ENCODE results near the gene C3. TPM values are rescaled to one million over a fixed set of nuclear protein-coding genes. Genes with fewer than 3 reads are reported as not detected.
"Not testable (repeated sequence)": the region's sequence is repeated elsewhere in the genome, so short reads cannot be mapped to it uniquely, and the experiment has no call there.

Gene C3
- total and polyA plus RNA-seq, 5 experiments from 2014 or later, result 0.80 to 2.4 TPM; not detected in 3

GRCh38 chr19:6714749-6715555 lies 5.5 kb downstream of the C3 start:
- no peak overlapping the region for H3K27ac Mint-ChIP-seq
- DNase-seq (no peak), ATAC-seq (no peak)
- POLR2A ChIA-PET, result interaction anchor here (0.6 kb wide), 1 partner anchor 196 kb away, joined by 3 read pairs; no protein-coding TSS in a partner anchor
- no peaks in the 10 kb centered on the region for H3K36me3 Mint-ChIP-seq
- H3K9me3 Mint-ChIP-seq, result no peaks in the 10 kb centered on the region
- H3K4me3 Mint-ChIP-seq, result no peak overlapping the region
- H3K27me3 Mint-ChIP-seq, result peaks cover 3 to 28% (median 22%) of the 10 kb centered on the region in 5 donors
- H3K4me1 Mint-ChIP-seq, result peaks cover 18 to 21% (median 18%) of the 10 kb centered on the region in 4 donors

- POLR2A ChIA-PET, result interaction anchor here (0.6 kb wide), 1 partner anchor 196 kb away, joined by 3 read pairs; no protein-coding TSS in a partner anchor
- Mint-ChIP-seq H3K27me3 (peaks cover 3 to 37% (median 31%) of the 10 kb centered on the region in 5 donors), H3K4me3 (no peak overlapping the region), H3K27ac (peak overlapping the region in 1 of 10 donors; percentile 48), H3K9me3 (no peaks in the 10 kb centered on the region), H3K4me1 (peaks cover 15 to 25% (median 20%) of the 10 kb centered on the region in 4 donors), H3K36me3 (no peaks in the 10 kb centered on the region)
- ATAC-seq, result no peak
- DNase-seq, result no peak
These were observed 6.4 kb downstream of the C3 start for GRCh38 chr19:6713773-6714692.

- DNase-seq, result no peak
- Mint-ChIP-seq H3K27me3 (peaks cover 7 to 47% (median 38%) of the 10 kb centered on the region in 5 donors), H3K9me3 (no peaks in the 10 kb centered on the region), H3K4me3 (no peak overlapping the region), H3K27ac (peak overlapping the region in 3 of 10 donors; percentile 38 to 70 (median 44)), H3K36me3 (no peaks in the 10 kb centered on the region), H3K4me1 (peaks cover 15 to 25% (median 23%) of the 10 kb centered on the region in 4 donors)
- POLR2A ChIA-PET, result no interaction called here
- ATAC-seq, result no peak
These were observed 7.5 kb downstream of the C3 start for GRCh38 chr19:6712692-6713670.

GRCh38 chr19:6712231-6712630 lies 8.2 kb downstream of the C3 start:
- POLR2A ChIA-PET, result no interaction called here
- H3K27me3 Mint-ChIP-seq, result peaks cover 6 to 47% (median 35%) of the 10 kb centered on the region in 5 donors
- H3K36me3 Mint-ChIP-seq, result no peaks in the 10 kb centered on the region
- no peak for ATAC-seq
- no peak overlapping the region for H3K4me3 Mint-ChIP-seq
- H3K4me1 Mint-ChIP-seq, result peaks cover 15 to 20% (median 17%) of the 10 kb centered on the region in 4 donors
- DNase-seq, result no peak
- H3K27ac Mint-ChIP-seq, result peak overlapping the region in 2 of 10 donors; percentile 38 to 70
- no peaks in the 10 kb centered on the region for H3K9me3 Mint-ChIP-seq

GRCh38 chr19:6711605-6712004 lies 8.8 kb downstream of the C3 start:
- Mint-ChIP-seq H3K27ac (no peak overlapping the region), H3K36me3 (no peaks in the 10 kb centered on the region), H3K4me1 (peaks cover 15 to 17% (median 16%) of the 10 kb centered on the region in 4 donors), H3K9me3 (no peaks in the 10 kb centered on the region), H3K4me3 (no peak overlapping the region), H3K27me3 (peaks cover 6 to 43% (median 34%) of the 10 kb centered on the region in 5 donors)
- ATAC-seq (no peak), DNase-seq (no peak)
- POLR2A ChIA-PET, result no interaction called here

- H3K4me3 Mint-ChIP-seq, result peak overlapping the region in 3 of 10 donors; percentile 3 to 66 (median 21)
- H3K9me3 Mint-ChIP-seq, result no peaks in the 10 kb centered on the region
- POLR2A ChIA-PET, result no interaction called here
- H3K27ac Mint-ChIP-seq, result peak overlapping the region in 1 of 10 donors; percentile 49
- DNase-seq (no peak), ATAC-seq (no peak)
- H3K36me3 Mint-ChIP-seq, result no peaks in the 10 kb centered on the region
- H3K27me3 Mint-ChIP-seq, result peaks cover 6 to 43% (median 34%) of the 10 kb centered on the region in 5 donors
- H3K4me1 Mint-ChIP-seq, result peaks cover 15 to 17% (median 16%) of the 10 kb centered on the region in 4 donors
These were observed 9.4 kb downstream of the C3 start for GRCh38 chr19:6711078-6711361.

- H3K36me3 Mint-ChIP-seq, result no peaks in the 10 kb centered on the region
- peaks cover 15 to 17% (median 16%) of the 10 kb centered on the region in 4 donors for H3K4me1 Mint-ChIP-seq
- H3K27ac Mint-ChIP-seq, result peak overlapping the region in 2 of 10 donors; percentile 46 to 75
- DNase-seq (peak in 1 of 10 donors; percentile 12), ATAC-seq (peak; percentile 44 to 45)
- POLR2A ChIA-PET, result no interaction called here
- H3K27me3 Mint-ChIP-seq, result peaks cover 6 to 43% (median 34%) of the 10 kb centered on the region in 5 donors
- H3K9me3 Mint-ChIP-seq, result no peaks in the 10 kb centered on the region
- peak overlapping the region in 7 of 10 donors; percentile 19 to 66 (median 36) for H3K4me3 Mint-ChIP-seq
These were observed 10.0 kb downstream of the C3 start for GRCh38 chr19:6710273-6711077.

- ATAC-seq (no peak), DNase-seq (no peak)
- Mint-ChIP-seq H3K36me3 (no peaks in the 10 kb centered on the region), H3K9me3 (no peaks in the 10 kb centered on the region), H3K4me3 (peak overlapping the region in 2 of 10 donors; percentile 6 to 52), H3K27ac (no peak overlapping the region), H3K4me1 (peaks cover 15 to 17% (median 16%) of the 10 kb centered on the region in 4 donors), H3K27me3 (peaks cover 6 to 43% (median 34%) of the 10 kb centered on the region in 5 donors)
- POLR2A ChIA-PET, result interaction anchor here (1.0 kb wide), 1 partner anchor 154 kb away, joined by 3 read pairs; no protein-coding TSS in a partner anchor
These were observed 10.9 kb downstream of the C3 start for GRCh38 chr19:6709549-6709948.

GRCh38 chr19:6708913-6709312 lies 11.5 kb downstream of the C3 start:
- H3K4me1 Mint-ChIP-seq, result peaks cover 15 to 17% (median 16%) of the 10 kb centered on the region in 4 donors
- not testable (repeated sequence) for ATAC-seq

GRCh38 chr19:6708346-6708745 lies 12.1 kb downstream of the C3 start:
- H3K4me3 Mint-ChIP-seq, result no peak overlapping the region
- H3K27ac Mint-ChIP-seq, result peak overlapping the region in 1 of 10 donors; percentile 20
- DNase-seq, result no peak
- no peak for ATAC-seq
- peaks cover 15 to 17% (median 16%) of the 10 kb centered on the region in 4 donors for H3K4me1 Mint-ChIP-seq
- peaks cover 6 to 43% (median 34%) of the 10 kb centered on the region in 5 donors for H3K27me3 Mint-ChIP-seq
- POLR2A ChIA-PET, result no interaction called here
- H3K36me3 Mint-ChIP-seq, result no peaks in the 10 kb centered on the region
- no peaks in the 10 kb centered on the region for H3K9me3 Mint-ChIP-seq

More at GRCh38 chr19:6708913-6709312, 11.5 kb downstream of the C3 start:
- not testable (repeated sequence) for H3K9me3 Mint-ChIP-seq, DNase-seq, H3K36me3 Mint-ChIP-seq, H3K27ac Mint-ChIP-seq, H3K4me3 Mint-ChIP-seq
- POLR2A ChIA-PET, result interaction anchor here (1.0 kb wide), 1 partner anchor 154 kb away, joined by 3 read pairs; no protein-coding TSS in a partner anchor
- peaks cover 6 to 43% (median 34%) of the 10 kb centered on the region in 5 donors for H3K27me3 Mint-ChIP-seq

GRCh38 chr19:6707658-6708018 lies 12.8 kb downstream of the C3 start:
- DNase-seq (no peak), ATAC-seq (no peak)
- H3K9me3 Mint-ChIP-seq, result no peaks in the 10 kb centered on the region
- POLR2A ChIA-PET, result no interaction called here
- peaks cover 6 to 43% (median 34%) of the 10 kb centered on the region in 5 donors for H3K27me3 Mint-ChIP-seq
- H3K27ac Mint-ChIP-seq, result peak overlapping the region in 1 of 10 donors; percentile 73
- peaks cover 15 to 17% (median 16%) of the 10 kb centered on the region in 4 donors for H3K4me1 Mint-ChIP-seq
- H3K4me3 Mint-ChIP-seq, result no peak overlapping the region
- H3K36me3 Mint-ChIP-seq, result no peaks in the 10 kb centered on the region
